GM19438 (cell line): ENCODE data around the gene TCN2.
"Not testable (repeated sequence)": the region's sequence is repeated elsewhere in the genome, so short reads cannot be mapped to it uniquely, and the experiment has no call there.

ENCODE experiments used
- ATAC-seq: cut with Tn5 transposase; IDR thresholded peaks from one replicate; pipeline ENCODE4 v1.9.1; 2021; ENCODE audit warnings: low read depth; ENCODE audit not compliant: unreplicated experiment

The TCN2 gene

DNA sequence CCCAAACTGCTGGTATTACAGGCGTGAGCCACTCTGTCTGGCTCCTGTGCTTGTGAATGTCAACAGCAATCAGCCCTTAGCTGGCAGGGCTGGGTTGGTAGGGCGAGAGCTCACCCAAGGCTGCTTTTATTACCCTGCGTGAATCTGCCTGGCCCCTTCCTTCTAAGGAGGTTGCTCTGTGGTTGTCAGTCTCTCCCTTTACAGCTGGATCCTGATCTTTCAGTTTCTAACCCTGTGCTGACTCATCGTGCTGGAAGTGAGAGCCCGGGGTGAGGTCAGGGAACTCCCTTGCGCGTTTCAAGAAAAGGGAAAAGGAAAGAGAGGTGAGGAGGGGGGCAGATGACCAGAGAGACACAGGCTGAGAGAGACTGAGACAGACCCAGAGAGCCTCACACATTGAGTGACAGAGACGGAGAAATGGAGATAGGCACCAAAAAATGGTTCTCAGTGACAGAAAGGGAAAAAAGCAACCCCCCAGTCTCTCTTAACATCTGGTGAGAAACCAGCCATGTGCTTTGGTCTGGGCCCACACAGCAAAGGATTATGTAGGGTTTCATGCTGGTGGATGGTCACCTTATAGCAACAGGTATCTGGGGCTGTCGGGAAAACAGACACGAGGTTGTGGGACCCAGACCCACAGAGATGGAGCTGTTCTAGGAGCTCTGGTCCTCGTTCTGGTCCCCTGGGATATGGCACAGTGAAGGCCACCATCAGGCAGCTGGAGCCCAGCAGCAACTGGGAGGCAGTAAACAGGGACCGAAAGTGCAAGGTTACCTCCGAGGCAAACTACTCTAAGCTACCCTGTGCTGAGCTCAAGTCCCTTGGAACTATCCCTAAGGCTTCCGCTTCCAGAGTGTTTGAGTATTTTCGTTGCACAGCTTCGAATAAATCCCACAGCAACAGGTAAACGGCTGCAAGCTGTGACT, 2.5 kb downstream of the TCN2 start:
- ATAC-seq = peak; percentile 40

DNA sequence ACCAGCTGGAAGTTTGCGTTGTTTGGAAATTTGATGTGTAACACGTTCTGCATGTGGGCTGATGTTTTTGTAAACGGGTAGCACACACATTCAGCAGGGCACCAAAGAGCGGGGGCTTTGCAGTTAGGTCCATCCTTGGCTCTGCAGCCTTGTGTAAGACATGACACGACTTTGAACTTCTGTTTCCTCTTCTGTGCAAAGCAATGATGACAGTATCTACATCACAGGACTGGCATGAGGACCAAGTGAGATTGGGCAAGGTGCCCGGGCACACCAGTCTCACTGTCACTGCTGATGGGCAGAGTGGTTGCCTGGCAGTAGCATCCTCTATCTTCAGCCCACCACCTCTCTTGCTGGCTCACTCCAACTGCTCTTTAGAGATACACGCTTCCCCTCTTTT, 3.3 kb downstream of the TCN2 start:
- no peak for ATAC-seq

DNA sequence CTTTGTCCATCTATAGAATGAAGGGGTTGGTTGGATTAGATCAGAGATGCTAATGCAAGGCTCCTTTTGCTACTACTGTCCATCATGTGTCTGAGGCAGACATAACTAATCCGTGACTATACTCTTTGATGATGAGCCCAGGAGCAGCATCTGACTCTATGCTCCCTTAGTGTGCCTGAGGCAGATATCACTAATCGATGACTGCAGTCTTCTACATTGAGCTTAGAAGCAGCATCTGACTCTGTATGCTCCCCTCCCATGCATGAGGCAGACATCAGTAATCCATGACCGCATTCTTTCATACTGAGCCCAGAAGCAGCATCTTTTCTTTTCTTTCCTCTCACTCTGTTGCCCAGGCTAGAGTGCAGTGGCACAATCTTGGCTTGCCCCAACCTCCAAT, 4.2 kb downstream of the TCN2 start:
- no peak for ATAC-seq

DNA sequence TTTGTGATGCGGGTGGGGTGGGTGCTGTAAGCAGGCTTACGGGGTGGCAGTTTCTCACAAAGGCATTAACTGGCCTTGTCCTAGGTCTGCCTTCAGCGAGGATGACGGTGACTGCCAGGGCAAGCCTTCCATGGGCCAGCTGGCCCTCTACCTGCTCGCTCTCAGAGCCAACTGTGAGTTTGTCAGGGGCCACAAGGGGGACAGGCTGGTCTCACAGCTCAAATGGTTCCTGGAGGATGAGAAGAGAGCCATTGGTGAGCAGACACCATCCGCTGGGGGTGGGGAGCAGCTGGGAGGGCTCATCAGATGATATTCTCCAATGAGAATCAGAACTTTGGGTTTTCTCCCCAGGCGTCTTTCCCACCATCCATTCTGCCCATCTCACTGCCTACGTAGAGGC, 5.8 kb downstream of the TCN2 start:
- ATAC-seq = no peak

DNA sequence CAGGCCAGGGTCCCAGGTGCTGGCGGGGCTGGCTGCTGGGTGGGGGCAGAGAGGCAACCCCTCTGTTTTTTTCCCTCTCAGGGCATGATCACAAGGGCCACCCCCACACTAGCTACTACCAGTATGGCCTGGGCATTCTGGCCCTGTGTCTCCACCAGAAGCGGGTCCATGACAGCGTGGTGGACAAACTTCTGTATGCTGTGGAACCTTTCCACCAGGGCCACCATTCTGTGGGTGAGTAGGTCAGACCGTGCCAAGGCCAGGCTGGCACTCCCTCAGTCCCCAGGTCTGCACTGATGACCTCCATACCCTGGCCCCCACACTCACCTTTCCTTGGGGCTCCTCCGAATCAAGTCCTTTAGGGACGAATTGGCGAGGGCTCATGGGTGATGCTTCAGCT, 7.3 kb downstream of the TCN2 start:
- ATAC-seq = no peak

DNA sequence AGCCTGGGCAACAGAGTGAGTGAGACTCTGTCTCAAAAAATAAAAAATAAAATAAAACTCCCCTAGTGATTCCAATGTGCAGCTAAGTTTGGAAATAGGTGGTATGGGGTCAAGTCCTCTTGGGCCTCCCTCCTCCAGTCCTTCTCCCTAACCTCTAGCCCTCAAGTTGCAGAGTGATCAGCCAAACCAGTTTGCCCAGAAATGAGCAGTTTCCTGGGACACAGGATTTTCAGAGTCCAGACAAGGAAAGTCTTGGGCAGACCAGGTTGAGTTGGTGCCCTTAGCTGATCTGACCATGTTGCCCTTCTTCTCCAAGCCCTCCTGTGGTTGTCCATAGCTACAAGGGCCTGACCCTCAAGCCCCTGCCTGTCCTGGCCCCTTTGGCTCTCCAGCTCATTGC, 7.9 kb downstream of the TCN2 start:
- no peak for ATAC-seq

DNA sequence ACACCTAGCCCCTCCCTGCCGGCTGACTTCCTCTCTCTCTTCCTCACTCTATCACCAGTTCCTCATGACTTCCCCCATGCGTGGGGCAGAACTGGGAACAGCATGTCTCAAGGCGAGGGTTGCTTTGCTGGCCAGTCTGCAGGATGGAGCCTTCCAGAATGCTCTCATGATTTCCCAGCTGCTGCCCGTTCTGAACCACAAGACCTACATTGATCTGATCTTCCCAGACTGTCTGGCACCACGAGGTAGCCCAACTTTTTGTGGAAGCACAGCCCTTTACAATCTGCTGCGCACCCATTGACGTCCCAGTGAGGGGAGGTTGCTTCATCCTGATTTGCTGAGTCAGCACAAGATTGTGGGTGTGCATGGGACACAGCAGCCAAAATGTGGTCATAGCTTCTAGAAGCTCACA, 8.6 kb downstream of the TCN2 start:
- no peak for ATAC-seq

DNA sequence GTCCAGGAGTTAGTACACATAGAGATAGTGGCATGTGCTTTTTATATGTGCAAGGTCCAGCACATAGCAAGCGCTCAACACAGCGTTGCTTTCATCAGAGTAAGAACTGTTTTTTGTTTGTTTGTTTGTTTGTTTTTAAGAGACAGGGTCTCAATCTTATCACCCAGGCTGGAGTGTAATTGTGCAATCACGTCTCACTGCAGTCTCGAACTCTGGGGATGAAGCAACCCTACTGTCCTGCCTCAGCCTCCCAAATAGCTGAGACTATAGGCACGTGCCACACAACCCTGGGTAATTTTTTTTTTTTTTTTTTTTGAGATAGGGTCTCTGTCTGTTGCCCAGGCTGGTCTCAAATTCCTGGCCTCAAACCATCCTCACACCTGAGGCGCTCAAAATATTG, 10.8 kb downstream of the TCN2 start:
- ATAC-seq = no peak

DNA sequence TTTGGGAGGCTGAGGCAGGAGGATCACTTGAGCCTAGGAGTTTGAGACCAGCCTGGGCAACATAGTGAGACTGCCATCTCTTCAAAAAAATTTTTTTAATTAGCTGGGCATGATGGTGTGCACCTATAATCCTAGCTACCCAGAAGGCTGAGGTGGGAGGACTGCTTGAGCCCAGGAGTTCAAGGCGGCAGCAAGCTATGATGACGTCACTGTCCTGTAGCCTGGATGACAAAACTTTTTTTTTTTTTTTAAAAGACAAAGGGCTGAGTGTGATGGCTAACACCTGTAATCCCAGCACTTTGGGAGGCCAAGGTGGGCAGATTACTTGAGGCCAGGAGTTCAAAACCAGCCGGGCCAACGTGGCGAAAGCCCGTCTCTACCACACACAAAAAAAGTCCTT, 12.9 kb downstream of the TCN2 start:
- ATAC-seq = not testable (repeated sequence)

DNA sequence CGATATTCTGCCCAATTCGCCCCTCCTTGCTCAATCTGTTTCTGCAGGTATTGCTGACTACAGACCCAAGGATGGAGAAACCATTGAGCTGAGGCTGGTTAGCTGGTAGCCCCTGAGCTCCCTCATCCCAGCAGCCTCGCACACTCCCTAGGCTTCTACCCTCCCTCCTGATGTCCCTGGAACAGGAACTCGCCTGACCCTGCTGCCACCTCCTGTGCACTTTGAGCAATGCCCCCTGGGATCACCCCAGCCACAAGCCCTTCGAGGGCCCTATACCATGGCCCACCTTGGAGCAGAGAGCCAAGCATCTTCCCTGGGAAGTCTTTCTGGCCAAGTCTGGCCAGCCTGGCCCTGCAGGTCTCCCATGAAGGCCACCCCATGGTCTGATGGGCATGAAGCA, 19.4 kb downstream of the TCN2 start:
- no peak for ATAC-seq

DNA sequence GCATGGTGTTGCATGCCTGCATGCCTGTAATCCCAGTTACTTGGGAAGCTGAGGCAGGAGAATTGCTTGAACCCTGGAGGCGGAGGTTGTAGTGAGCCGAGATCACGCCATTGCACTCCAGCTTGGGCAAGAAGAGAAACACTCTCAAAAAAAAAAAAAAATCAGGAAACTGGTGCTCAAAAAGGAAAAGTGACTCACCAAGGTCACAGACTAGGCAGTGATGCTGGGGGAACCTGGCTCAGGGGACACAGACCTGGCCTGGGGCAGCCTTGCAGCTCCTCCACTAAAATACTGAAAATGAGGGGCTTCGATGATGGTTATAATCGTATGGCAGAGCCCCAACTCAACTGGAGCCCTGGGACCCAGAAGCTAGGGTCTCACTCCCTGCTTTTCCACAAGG, 20.5 kb downstream of the TCN2 start:
- ATAC-seq = no peak

DNA sequence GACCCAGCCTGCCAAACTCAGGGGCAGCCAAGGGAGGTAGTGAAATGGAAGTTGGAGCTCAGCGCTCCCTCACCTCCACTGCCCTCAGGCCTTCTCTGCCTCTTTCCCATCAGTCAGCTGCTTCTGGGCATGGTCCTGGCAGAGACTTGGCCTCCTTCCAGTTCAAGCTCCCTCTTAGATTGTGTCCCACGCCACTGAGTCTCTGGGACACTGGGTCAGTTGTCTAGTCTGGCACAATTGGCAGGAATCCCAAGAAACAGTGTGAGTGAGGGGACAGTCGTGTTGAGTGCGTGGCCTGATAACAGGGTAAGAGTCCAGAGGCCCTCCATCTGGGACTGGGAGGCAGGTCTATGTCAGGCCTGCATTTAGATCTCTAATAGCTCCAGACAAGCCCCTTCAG, 21.5 kb downstream of the TCN2 start:
- no peak for ATAC-seq

DNA sequence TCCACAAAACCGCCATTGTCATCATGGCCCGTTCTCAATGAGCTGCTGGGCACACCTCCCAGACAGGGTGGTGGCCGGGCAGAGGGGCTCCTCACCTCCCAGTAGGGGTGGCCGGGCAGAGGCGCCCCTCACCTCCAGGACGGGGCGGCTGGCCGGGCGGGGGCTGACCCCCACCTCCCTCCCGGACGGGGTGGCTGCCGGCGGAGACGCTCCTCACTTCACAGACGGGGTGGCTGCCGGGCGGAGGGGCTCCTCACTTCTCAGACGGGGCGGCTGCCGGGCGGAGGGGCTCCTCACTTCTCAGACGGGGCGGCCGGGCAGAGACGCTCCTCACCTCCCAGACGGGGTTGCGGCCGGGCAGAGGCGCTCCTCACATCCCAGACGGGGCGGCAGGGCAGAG, 24.5 kb downstream of the TCN2 start:
- ATAC-seq = not testable (repeated sequence)

DNA sequence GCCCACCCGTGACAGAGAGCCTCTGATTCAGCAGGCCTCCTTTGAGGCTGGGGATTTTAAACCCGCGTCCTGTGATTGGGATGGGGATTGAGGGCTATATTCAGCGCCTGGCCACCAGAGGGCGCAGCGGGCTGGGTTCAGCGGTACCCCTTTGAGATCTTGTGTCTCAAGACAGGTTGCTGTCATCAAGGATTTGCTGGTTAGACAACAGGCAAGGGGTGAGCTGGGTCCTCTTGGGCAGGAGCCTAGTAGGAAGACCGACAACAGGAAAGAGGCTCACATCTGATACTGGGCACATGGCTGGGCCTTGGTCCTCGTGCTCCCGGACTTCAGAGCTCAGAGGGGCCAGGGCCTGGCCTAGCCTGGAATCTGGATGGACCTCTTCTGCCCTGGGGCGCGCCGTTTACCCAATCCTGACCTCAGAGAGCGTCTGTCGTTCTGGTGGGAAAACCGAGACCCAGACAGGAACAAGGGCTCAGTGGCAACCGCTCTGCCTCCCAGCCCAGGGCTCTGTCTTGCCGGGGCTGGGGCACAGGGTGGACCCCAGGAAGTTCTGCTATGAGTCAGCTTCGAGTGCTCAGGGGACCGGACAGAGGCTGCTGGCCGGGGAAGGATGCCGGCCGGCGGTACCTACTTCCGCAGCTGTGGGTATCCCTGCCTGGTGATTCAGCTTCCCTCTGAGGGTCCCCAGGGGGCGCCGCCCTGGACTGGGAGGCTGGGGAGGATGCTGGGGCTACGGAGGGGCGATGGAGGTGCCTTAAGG, 27.7 kb downstream of the TCN2 start:
- peak; percentile 41 for ATAC-seq

DNA sequence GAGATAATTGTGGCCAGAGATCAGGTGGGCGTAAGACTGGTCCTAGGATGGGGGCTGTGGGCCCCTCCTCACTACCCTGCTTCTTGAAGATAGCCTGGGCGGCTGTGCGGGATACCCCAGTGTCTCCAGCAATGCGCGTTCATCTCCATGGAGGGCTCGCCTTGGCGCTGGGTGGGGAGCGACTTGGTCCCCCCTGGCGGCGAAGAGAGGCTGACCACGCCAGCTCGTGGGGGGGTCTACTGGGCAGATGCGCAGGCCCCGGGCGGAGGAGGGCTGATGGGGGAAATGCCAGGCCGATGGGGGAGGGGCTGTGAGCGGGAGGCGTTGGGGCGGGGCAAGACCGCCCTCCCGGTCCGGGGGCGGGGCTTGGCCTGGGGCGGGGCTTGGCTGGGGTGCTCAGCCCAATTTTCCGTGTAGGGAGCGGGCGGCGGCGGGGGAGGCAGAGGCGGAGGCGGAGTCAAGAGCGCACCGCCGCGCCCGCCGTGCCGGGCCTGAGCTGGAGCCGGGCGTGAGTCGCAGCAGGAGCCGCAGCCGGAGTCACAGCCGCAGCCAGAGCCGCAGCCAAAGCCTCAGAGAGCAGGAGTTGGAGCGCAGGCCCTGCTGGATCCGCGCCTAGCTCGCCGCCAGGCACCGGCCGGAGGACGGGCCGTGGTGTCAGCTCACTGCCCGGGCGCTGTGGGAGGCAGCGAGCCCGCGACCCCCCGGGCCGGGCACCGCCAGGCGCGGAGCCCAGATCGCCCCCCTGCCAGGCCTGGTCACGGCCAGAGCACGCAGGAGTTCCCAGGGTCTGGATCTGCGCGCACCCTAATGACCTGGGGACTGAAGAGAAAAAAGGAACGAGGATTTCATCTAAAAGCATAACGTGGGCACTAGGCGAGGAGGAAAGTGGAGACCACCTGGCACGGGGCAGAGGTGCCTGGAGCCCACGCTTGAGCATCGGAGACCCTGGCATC, 28.6 kb downstream of the TCN2 start, which contains the start of gene SLC35E4:
Gene SLC35E4 (plus strand): TSS at position 509 of the 953 bp plus-strand sequence. CDS start 670 bp downstream, outside the sequence.
- peak; percentile 51 for ATAC-seq

DNA sequence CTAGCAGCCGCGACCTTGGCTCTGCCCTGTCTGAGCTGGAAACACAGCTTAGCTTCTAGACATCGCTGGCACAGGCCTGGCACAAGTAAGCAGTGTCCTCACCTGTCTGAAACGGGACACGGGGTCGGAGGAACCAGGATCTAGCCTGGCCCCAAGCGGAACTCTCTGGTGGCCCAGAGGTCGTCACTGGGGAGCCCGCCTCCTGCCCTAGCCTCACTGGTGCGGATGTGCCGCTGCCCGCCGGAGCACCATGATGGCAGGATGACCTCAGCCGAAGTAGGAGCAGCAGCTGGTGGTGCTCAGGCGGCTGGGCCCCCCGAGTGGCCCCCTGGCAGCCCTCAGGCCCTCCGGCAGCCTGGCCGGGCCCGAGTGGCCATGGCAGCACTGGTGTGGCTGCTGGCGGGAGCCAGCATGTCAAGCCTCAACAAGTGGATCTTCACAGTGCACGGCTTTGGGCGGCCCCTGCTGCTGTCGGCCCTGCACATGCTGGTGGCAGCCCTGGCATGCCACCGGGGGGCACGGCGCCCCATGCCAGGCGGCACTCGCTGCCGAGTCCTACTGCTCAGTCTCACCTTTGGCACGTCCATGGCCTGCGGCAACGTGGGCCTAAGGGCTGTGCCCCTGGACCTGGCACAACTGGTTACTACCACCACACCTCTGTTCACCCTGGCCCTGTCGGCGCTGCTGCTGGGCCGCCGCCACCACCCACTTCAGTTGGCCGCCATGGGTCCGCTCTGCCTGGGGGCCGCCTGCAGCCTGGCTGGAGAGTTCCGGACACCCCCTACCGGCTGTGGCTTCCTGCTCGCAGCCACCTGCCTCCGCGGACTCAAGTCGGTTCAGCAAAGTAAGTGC, 29.5 kb downstream of the TCN2 start:
- ATAC-seq = no peak

DNA sequence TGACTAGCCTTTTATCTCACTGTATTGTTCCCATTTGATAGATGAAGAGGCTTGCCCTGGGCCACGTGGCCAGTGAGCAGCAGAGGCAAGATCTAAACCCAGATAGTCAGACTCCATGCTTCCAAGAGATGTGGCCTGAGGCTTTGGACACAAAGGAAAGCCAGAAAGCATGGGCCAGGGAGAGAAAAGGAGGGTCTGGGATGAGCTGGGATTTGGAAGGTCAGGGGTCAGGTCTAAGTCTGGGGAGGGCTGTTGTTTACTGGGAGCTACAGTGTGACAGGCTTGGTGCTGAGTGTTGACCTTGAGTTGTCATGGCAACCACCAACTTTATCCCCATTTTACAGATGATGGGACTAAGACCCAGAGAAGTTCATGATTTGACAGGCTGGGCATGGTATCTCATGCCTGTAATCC, 30.7 kb downstream of the TCN2 start:
- ATAC-seq = no peak

DNA sequence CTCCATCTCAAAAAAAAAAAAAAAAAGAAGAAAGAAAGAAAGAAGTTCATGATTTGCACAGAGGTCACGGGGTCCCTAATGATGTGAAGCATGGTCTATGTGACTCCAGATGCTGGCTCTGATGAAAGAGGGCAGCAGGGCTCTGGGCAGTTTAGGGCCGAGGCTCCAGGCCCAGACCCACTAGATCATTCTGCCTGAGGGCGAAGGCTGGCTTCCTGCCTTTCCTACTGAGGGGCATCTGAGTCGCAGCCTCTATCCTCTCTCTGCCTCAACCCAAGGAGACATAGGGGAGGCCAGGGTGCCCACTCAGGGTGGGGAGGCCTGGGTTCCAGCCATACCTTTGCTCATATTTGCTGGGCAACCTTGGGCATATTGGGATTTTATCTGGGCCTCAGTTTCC, 33.4 kb downstream of the TCN2 start:
- no peak for ATAC-seq

DNA sequence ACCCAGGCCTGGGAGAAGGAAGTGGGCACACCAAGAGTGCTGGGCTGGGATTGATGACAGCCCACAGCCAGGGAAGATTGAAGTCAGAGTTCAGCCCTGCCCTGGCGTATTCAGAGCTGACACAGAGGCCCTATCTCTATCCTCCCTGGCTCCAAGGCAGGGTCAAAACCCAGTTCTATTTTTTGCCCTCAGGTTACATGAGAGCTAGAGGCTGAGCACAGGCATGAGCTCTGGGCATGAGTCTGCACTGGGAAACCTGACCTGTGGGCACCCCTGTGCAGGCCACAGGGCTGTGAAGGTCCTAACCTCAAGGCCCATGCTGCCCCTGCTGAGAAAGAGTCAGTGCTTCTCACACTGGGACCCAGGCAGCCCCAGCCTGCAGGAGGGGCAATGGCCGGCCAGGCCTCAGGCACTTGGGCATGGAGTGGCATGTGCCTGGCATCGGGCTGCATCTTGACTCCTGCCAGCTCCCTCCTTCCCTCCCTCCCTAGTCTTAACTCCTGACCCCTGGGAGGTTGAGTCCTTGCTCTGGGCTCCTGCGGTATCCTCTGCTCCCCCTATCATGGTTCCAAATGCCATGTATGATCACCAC, 34.0 kb downstream of the TCN2 start:
- ATAC-seq = no peak
